Activated CD4-positive, CD25-positive, alpha-beta regulatory T cell (primary cell): ENCODE data around the gene PSKH1.
"Not testable (repeated sequence)": the region's sequence is repeated elsewhere in the genome, so short reads cannot be mapped to it uniquely, and the experiment has no call there.

Experiments
- DNase-seq, 4 experiments: peaks; one replicate each; lab custom pipeline; 2025; lab: John Stamatoyannopoulos, UW

The PSKH1 gene

DNA sequence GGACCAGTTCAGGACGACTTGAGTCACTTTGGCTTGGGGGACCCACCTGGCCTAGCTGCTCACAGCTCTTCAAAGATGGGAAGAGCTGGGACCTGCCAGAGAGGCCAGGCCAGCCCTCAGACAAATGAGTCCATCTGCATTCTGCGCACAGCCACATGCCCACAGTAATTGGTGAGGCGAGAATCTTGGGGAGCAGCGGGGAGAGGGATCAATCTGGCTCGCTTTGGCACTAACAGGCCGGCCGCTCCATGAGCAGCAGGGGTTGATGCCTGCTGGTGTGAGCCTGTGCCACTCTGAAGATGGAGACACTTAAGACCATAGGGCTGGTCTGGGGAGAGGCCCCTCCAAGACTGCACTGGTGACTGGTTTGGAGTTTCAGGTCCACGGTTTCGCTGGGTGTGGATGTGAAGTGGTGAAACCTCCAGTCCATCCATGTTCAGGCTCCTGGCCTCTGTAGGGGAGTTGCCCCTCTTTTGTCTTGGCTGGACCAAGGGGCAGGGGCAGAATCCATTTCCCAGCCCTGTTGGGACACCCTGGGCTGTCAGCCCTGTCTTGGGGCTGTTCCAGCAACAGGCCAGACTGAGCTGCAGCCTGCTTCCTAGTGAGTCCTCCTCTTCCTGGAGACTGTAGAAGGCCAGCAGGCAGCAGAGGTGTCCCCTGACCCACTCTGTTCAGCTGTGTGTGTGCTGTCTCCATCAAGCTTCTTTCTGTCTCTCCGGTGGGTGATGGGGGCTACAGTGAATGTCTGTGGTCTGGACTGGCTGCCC, 31.3 kb downstream of the PSKH1 start:
- no peak for DNase-seq

DNA sequence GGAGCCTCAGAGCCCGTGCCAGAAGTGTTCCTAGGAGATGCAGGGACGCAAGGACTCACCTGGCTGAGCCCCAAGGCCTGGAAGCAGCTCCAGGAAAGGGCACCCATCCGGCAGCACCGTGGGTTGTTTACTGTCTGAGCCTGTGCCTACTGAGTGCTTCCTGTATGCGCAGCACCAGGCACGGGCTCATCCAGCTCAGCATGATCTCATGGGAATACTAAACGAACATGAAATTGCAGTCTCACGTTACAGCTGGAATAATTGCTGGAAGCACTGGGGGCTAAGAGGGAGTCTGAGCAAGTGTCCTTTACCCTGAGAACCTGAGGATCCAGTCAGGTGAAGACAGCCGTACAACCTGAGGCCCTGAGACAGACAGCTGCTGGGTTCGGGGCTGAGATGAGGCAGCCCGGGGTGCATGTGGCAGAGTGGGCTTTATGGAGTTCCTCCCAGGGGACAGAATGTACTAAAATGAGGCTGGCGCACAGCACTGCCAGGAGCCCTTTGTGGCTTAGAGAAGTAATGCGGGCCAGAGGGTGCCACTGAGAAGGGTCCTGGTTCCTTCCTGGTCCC, 33.2 kb downstream of the PSKH1 start:
- DNase-seq: no peak

DNA sequence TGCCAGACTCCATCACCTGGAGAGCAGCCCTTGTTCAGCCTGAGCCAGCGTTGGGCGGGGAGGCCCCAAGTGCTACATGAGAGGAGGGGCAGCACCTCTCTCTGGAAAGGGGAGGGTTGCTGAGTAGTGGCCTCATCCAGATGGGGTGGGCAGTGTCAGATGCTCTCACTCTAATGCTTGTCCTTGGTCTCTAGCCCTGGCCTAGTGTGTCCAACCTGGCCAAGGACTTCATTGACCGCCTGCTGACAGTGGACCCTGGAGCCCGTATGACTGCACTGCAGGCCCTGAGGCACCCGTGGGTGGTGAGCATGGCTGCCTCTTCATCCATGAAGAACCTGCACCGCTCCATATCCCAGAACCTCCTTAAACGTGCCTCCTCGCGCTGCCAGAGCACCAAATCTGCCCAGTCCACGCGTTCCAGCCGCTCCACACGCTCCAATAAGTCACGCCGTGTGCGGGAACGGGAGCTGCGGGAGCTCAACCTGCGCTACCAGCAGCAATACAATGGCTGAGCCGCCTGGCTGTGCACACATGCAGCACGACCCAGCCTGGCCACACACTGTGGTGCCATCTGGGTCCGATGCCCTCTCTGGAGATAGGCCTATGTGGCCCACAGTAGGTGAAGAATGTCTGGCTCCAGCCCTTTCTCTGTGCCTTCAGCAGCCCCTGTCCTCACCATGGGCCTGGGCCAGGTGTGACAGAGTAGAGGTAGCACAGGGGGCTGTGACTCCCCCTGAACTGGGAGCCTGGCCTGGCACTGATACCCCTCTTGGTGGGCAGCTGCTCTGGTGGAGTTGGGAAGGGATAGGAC, 34.3 kb downstream of the PSKH1 start:
- no peak for DNase-seq

DNA sequence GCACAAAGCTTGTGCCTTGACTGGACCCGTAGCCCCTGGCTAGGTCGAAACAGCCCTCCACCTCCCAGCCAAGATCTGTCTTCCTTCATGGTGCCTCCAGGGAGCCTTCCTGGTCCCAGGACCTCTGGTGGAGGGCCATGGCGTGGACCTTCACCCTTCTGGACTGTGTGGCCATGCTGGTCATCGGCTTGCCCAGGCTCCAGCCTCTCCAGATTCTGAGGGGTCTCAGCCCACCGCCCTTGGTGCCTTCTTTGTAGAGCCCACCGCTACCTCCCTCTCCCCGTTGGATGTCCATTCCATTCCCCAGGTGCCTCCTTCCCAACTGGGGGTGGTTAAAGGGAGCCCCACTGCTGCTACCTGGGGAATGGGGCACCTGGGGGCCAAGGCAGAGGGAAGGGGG, 35.1 kb downstream of the PSKH1 start:
- no peak for DNase-seq

DNA sequence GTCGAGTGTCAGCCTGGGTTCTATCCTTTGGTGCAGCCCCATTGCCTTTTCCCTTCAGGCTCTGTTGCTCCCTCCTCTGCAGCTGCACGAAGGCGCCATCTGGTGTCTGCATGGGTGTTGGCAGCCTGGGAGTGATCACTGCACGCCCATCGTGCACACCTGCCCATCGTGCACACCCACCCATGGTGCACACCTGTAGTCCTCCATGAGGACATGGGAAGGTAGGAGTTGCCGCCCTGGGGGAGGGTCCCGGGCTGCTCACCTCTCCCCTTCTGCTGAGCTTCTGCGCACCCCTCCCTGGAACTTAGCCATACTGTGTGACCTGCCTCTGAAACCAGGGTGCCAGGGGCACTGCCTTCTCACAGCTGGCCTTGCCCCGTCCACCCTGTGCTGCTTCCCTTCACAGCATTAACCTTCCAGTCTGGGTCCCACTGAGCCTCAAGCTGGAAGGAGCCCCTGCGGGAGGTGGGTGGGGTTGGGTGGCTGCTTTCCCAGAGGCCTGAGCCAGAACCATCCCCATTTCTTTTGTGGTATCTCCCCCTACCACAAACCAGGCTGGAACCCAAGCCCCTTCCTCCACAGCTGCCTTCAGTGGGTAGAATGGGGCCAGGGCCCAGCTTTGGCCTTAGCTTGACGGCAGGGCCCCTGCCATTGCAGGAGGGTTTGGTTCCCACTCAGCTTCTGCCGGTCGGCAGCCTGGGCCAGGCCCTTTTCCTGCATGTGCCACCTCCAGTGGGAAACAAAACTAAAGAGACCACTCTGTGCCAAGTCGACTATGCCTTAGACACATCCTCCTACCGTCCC, 35.7 kb downstream of the PSKH1 start:
- DNase-seq: peak; percentile 52 to 60 (median 56)

DNA sequence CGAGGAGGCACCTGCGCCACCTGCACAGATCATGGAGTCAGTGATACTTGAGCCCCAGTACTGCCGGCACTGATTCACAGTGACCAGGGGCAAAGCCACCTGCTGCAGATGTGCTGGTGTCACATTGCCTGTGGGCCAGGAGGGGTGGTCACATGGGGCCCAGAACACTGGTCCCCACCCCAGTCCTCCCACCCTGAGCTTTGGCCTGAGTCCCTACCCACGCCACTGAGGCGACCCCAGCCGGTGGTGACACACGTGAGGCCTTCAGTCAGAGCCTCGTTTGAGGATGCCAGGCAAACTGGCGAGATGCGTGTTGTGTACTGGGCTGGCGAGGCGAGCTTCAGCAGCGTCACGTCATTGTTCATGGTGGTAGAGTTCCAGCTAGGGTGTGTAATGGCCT, 37.1 kb downstream of the PSKH1 start:
- DNase-seq: no peak

DNA sequence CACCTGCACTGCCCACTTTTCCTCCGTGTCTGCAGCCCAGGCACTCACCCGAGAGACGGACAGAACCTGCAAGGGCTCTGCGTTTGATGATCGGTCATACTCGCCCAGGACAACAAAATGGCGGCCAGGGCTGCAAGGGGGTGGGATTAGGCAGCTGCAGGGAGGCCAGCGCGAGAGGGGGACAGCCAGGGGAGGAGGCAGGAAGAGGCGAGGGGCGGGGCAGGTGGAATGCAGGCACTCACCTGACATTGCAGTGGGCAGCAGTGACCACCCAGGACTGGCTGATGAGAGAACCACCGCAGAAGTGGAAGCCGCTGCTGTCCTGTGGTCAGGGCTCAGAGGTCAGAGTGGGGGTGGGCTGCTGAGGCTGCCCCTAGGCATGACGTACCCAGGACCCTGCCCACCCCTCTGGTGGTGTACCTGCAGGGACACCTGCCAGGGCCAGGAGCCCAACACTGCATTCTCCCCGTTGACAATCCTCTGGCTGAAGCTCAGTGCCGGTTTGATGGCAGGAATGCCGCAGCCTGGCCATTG, 37.7 kb downstream of the PSKH1 start:
- no peak for DNase-seq

DNA sequence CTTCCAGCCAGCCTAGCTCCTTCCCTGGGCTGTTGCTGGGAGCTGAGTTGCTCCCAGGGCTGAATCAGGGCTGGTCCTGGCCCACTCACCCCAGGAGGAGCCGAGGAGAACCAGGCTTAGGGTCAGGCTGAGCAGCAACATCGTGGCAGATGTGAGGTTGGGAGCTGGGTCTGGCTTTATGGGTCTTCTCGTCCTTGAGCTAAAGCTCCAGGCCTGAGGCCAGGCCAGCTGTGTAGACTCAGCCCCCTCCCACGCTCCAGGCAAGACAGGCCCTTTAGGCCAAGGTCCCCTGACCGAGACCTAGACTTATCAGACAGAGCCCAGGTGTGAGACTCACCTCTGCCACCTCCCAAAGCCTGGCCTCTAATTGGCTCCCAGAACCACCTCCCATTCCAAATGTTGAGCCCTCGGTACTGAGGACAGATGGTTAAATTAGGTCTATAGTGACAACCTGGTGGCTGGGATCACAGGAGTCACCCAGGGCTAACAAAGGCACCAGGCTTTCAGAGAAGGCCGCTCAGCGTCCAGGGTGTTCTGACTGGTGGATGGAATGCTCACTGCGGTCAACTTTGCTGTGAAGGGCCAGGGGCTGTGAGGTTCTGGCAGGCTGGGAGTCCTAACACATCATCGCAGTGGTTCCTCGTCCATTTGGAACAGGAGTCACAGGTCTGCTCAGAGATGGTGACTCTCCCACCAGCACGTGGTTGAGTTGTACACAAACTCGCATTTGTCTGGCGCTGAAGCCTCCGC, 38.8 kb downstream of the PSKH1 start, which contains the start of gene CTRL:
TSS of gene CTRL (minus strand) at position 151 of the 750 bp plus-strand sequence. CDS start at position 141, 10 bp downstream.
- DNase-seq: no peak

DNA sequence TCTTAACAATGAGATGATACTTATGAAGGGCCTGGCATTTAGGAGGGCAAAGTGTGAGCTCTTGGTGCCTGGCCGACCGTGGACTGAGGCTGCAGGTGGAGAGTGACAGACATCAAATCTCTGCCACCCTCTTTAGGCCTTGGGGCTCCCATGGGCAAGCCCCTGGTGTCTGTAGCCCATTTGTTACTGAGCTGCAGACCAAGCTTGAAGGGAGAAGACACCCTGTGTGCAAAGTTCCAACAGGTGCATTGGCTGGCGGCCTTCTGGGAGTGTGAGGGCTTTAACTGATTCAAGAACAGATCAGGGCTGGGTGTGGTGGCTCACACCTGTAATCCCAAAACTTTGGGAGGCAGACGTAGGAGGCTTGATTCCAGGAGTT, 39.4 kb downstream of the PSKH1 start:
- no peak for DNase-seq

DNA sequence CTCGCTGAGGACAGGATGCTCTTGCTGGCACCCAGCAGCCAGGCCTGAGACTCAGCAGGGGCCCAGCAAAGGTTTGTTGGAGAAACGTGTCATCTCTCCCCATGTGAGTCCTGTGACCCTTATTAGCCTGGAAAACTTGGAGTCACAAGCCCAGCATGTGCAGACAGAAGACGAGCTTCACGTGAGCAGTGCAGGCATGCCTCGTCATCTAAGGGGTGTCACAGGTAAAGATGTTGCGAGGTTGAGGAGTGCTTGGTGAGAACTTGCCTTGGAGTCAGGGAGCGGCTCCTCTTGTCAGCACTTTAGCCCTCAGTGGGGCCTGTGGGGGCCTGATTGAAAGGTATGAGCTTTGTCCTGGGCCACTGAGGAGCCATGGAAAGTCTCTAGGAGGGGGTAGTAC, 40.8 kb downstream of the PSKH1 start:
- no peak for DNase-seq

DNA sequence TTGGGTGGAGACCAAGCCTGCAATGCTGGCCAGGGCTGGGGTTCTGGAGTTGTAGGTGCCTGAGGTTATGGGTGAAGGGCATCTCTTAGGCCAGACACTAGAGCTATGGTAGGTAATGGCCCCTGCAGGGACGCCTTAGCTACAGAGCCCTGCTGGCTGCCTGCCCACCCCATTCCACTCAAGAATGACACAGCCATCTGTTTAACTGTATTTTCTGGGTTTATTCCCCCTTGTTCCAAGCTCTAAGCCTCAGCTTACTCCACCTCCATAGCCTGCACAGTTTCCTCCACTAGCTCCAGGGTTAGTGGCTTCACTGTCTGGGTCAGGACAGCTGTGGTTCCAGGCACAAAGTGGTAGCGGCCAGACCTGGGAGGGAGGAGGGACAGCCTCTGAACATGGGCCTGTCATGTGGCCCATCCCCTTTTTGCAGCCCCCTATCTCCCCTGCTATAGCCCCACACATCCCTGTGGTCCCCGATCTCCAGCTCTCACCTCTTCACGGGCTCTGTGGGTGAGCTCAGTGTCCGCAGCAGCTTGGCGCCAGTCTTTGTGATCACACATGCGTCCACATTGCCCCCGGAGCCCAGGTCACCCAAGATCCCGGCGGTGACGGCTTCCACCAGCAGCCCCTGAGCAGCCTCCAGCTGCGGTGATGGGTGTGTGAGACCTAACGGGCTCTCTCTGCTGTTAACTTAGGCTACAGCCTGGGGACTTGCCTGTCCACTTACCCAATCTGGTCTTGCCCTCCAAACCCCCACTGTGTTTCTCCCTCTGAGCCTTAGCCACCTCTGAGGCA, 41.4 kb downstream of the PSKH1 start:
- DNase-seq: no peak

DNA sequence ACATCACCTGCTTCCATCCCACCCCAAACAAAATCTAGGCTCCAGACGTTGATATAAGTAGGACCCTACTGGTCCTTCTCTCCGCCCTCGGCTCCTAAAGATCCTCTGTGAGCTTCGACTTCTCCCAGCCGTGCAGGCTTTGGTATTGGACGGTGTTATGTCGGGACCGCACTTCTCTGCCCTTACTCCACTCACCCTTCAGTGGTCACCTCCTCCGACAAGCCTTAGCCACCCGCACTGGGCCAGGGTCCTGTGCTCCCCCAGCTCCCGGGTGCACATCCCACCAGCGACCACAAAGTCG, 42.0 kb downstream of the PSKH1 start:
- DNase-seq: no peak

DNA sequence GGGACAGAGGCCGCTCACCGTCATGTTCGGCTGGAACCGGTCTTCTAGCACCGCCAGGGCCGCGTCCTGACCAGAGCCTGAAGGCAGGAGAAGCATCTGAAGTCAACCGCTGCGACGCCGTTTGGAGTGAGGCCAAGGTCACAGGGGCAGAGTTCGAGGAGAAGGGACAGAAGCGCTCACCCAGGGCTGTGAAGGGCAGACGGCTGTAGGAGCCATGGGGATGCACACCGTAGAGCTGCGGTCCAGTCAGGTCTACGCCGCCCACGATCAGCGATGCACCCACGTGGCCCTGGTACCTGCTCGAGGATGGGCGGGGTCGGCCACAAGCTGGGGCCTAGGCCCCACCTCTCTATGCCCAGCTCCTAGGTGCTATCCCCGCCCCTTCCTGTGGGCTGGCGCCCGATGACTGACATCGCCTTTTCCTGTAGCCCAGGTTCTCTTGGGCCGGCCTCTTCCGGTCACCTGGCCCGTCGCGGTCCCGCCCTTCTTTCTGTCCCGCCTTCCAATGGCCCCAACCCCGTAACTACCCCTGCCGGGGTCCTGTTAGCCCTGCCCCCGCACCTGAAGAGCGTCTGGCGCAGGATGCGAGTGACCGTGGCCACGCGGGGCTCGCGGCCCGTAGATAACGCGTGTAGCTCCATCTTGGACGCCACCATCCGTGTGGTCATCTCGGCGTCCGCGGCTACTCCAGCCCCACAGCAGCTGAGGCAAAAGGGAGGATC, 42.5 kb downstream of the PSKH1 start:
- peak; percentile 82 to 93 (median 90) for DNase-seq

DNA sequence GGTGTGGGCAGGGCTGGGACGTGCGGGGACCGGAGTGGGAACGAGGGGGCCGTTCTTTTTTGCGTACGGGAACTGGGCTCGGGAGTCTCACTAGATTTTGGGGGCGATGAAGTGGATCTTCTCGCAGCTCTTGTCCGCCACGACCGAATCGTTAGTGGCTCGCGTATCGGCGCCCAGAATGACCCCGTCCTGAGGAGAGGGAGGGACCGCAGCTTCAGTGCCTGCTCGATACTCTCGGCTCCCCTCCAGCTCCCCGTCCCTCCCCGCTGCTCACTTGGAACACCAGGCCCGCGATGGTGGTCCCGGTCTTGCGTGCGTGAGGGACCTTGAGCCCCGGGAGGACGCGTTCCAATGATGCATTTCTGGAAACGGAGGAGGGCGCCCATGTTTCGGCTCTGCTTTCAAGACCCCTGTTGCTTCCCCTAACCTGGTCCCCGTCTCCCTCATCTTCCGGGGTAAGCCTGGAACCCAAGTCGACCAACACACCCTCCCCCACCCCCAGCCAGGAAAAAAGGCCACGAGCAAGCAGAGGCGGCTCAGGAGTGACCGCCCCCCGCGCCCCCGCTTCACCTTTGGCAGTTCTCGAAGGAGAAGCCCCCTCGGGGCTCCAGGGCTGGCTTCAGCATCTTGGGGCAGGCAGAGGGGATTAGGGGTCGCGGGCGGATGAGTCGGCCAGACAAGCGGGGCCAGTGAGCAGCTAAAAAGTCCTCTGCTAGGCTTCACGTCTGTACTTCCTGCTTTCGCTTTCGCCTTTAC, 43.2 kb downstream of the PSKH1 start, which contains the start of gene PSMB10:
TSS of gene PSMB10 (minus strand) at position 727 of the 756 bp plus-strand sequence. CDS start at position 626, 101 bp downstream.
- DNase-seq: peak; percentile 39 to 64 (median 52)

DNA sequence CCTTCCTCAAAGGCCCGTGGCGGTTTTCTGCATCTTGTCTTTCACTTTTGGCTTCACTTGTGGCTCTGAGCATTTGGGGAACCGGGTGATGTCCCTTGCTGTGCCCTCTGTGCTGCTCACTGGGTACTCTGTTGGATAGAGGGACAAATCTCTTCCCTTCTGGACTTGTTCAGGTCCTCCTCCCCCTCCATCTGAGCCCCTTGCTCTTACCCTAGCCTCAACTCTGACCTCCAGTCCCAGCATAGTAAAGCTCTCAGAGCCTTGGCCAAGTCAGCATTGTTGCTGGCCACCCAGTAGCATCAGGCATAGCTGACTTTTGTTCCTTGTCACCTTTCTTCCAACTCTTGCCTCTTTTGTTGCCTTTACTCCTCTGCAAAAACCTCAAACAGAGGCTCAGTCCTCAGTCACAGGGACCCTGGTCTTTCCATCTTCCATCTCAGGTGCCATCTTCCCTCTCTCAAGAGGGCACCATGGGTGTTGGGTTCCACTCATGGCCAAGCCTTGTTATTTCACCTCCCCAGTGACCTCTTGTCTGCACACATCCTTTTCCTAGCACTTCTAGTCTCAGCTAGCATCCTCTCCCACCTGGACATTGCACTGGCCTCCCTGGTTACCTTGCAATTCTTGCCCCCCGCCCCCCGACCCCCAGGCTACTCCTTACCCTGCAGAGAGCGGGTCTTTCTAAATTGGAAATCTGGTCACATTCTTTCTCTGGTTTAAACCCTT, 44.0 kb downstream of the PSKH1 start:
- no peak for DNase-seq

DNA sequence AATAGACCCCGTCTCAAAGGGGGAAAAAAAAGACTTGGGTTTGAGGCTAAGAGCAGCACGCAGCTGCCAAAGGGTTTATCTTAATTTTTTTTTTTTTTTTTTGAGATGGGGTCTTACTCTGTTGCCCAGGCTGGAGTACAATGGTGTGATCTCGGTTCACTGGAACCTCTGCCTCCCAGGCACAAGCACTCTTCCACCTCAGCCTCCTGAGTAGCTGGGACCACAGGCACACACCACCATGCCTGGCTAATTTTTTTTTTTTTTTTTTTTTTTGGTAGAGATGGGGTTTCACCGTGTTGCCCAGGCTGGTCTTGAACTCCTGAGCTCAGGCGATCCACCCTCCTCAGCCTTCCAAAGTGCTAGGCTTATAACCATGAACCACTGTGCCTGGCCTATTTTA, 44.7 kb downstream of the PSKH1 start:
- DNase-seq: not testable (repeated sequence)

DNA sequence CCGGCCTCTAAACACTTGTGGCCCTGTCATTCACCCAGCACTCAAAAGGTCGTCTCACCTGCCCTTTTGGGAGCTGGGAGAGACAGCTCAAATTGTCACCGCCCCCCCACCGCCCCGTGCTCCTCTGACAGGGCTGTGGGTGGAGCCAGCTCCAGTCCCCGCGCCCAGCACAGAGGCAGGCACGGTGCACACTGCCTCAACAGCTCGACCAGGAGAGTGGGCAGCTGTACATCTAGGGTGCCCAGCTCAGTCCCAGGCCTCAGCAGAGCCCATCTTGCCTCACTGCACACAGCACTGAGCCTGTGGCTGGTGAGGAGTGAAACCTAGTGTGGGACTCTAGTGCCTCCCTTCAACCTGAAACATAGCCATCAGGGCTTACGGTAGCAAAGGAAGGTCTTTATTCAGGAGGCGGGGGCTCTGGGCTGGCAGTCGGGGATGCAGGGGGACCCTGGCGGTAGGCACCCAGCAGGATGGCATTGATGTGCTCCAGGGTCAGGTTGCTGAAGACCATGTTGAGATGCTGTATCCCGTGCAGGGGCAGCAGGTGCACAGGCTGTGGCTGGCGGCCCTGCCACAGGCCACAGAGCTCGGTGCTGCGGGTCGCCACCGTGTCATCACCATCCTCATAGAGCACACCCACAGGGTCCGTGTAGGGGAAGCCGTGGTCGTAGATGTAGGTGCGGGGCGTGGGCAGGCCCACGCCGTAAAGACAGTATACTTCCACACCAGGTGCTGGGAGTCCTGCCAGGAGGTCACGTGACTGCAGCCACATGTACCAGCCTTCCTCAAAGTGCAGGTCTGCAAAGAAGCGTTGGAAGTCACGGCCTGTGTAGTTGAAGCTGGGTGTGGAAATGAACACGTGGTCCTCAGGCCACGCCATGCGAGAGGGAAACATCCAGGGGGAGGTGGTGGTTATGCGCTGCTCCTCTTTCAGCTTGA, 46.7 kb downstream of the PSKH1 start:
- DNase-seq: no peak
